Motor neuron (in vitro differentiated cells): ENCODE data around the gene NPAS3. TPM values are rescaled to one million over a fixed set of nuclear protein-coding genes. Genes with fewer than 3 reads are reported as not detected.
A peak's percentile ranks its signal among the peaks of the same experiment; 100 is the strongest.

ENCODE experiments used
- ATAC-seq, 8 experiments: fragments of 200-7000 bp; cut with Tn5 transposase; replicated peaks in 6 of 8; 2 replicates each; pipeline ENCODE4 v1.8.0; 2021; ENCODE audit warnings: mild to moderate bottlenecking in 8 of 8, moderate library complexity in 8 of 8
- H3K27ac ChIP-seq, 2 donors: fragments of 250-450 bp; sonication (Bioruptor Pico); 2 replicates each; pipeline ENCODE4 v1.9.0; 2021; ENCODE audit warnings: antibody characterized with exemption in 2 of 2, mild to moderate bottlenecking in 2 of 2, moderate library complexity in 1 of 2
- H3K4me1 ChIP-seq, 2 donors: fragments of 250-450 bp; sonication (Bioruptor Pico); replicated peaks in 1 of 2; 2 replicates each; pipeline ENCODE4 v1.6.1; 2021; ENCODE audit warnings: antibody characterized with exemption in 2 of 2, mild to moderate bottlenecking in 2 of 2, moderate library complexity in 1 of 2
- H3K4me3 ChIP-seq, 5 donors: fragments of 250-450 bp; sonication (Bioruptor Pico); 2 replicates each; pipeline ENCODE4 v1.9.0; 2021; ENCODE audit warnings: antibody characterized with exemption in 5 of 5, mild to moderate bottlenecking in 5 of 5, moderate library complexity in 4 of 5
- WGBS, 10 experiments: fragments of 450-650 bp; shearing (Covaris generic); methylation state at CpG; one replicate each; pipeline ENCODE4 v1.0.0; 2022; 5-methylcytosine and 5-hydroxymethylcytosine counted together
- in situ Hi-C, 9 experiments: fragments of 400-800 bp; cut with MboI; loops; one replicate each; pipeline ENCODE4 v1.15.0; 2021; ENCODE audit warnings: low sequenced_read_pairs in 9 of 9, low pct_unique_long_range_greater_than_20kb in 2 of 9; ENCODE audit not compliant: unreplicated experiment in 9 of 9
- total RNA-seq, 8 experiments: library from RNA; unstranded; fragments of 300-600 nt; gene quantifications; 2 replicates each; pipeline versions ENCODE4 v1.2.3 to v1.2.4, GENCODE V29; 2022

Gene NPAS3
- total RNA-seq, 8 experiments from 2014 or later = 0.22 to 45.8 (median 11.7) TPM; not detected in 1

DNA sequence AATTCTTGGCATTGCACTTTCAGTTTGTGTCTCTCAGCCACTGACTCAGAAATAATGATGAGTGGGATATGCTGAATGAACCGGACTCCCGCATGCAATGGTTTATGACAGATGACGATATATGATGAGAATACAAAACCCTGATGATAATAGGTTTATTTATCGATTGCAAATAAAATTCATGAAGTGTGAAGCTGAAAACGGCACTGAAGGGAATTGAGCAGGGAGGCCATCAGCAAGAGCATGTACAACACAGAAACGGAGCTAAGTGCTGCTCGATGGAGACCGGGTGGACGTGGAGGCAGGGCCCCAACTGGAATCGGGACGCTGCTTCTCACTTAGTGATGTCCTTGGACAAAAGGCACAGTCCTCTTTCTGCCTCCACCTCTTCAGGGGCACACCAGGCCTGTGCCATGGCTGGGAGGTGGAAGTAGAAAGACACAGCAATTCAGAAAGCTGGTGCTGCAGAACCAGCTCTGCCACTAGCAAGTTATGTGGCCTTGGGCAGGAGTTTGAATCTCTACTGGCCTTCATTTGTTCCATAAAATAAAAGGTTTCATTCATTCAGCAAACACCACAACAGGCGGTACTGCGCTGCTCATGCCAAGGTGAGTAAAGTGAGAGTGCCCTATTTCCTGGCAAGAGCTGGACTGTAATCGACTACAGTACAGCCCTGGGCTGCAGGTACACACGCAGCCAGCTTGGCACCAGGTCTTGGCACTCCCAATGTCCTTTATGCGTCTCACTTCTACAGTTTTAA, 895.2 kb downstream of the NPAS3 start:
- in situ Hi-C loops = loop anchor here in 3 of 9 experiments (25.0 kb wide), 3 partner anchors 253 to 478 kb away; no protein-coding TSS in a partner anchor
- peak in 2 of 8 experiments; percentile 18 to 53 for ATAC-seq
- Histone ChIP-seq H3K27ac (no peak overlapping the region), H3K4me1 (peaks cover 0 to 10% of the 10 kb centered on the region in 2 donors), H3K4me3 (no peak overlapping the region)
- WGBS, 10 experiments = 42 to 100% (median 86%) methylated on average over 1 to 15 of the region's 16 CpGs; no CpG with 5 or more reads in 2 of the 10 experiments

DNA sequence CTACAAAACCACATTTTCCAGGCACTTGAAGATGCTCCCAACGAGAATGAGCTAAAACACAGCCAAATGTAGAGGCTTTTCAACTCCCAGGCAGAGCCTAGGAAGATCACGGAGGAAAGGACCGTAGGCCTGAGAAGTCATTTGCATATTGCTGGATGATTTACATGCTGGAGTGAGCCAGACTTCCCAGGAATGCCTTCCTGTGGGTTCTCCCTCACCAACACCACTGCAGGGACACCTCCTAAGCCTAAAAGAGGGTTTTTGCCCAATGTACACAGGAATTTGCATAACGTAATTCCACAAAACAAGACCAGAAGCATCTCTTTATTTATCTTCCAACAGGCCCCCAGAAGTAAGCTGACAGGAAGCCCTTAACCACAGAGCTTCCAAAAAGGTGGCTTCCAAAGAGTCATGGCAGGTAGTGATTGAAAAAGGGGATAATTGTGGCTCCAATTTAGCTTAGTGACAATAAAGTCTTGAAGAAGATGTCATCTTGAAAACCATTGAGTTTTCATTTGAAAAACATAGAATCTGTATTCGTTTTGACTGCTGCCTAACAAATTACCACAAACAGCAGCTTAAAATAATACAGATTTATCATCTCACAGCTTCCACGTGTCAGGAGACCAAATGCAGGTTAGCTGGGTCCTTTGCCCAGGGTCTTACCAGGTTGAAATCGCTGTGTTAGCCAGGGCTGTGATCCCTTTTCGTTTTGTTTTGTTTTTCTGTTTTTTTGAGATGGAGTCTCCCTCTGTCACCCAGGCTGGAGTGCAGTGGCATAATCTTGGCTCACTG, 896.0 kb downstream of the NPAS3 start:
- Histone ChIP-seq H3K4me3 (no peak overlapping the region), H3K27ac (no peak overlapping the region), H3K4me1 (peaks cover 0 to 10% of the 10 kb centered on the region in 2 donors)
- WGBS, 10 experiments = 14 to 100% (median 70%) methylated on average over 1 to 7 of the region's 8 CpGs
- ATAC-seq = no peak
- in situ Hi-C loops = loop anchor here in 3 of 9 experiments (25.0 kb wide), 3 partner anchors 253 to 478 kb away; no protein-coding TSS in a partner anchor

DNA sequence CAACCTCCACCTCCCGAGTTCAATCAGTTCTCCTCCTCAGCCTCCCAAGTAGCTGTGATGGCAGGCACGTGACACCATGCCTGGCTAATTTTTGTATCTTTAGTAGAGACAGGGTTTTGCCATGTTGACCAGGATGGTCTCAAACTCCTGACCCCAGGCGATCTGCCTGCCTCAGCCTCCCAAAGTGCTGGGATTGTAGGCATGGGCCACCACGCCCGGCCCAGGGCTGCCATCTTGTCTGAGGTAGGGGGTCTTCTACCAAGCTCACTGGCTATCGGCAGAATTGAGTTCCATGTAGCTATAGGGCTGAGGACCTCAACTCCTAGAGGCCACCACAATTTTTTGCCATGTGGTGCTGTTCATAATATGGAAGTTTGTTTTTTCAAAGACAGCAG, 896.6 kb downstream of the NPAS3 start:
- no peak overlapping the region for H3K4me3 ChIP-seq
- 13 to 100% (median 92%) methylated on average over 2 to 5 of the region's 6 CpGs; no CpG with 5 or more reads in 3 of the 10 experiments for WGBS, 10 experiments
- in situ Hi-C loops = loop anchor here in 3 of 9 experiments (25.0 kb wide), 3 partner anchors 252 to 477 kb away; no protein-coding TSS in a partner anchor
- ATAC-seq = no peak
- H3K4me1 ChIP-seq = peaks cover 0 to 10% of the 10 kb centered on the region in 2 donors
- no peak overlapping the region for H3K27ac ChIP-seq

DNA sequence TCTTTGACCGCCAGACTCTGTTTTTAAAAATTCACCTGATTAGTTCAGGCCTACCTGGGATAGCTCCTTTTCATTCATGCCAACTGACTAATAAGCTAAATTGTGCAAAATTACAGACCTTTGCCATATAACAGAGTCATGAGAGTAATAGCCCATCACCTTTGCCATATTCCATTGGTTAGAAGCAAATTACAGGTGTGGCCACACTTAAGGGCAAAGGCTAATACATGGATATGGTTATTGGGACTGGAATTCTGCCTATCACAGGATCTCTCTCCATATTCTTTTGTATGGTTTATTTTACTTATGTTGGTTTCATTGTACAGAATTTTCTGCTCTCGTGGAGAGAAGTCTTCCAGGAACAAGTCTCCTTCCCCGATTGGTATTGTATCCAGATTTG, 897.0 kb downstream of the NPAS3 start:
- Histone ChIP-seq H3K4me1 (peaks cover 0 to 10% of the 10 kb centered on the region in 2 donors), H3K4me3 (no peak overlapping the region), H3K27ac (no peak overlapping the region)
- in situ Hi-C loops = loop anchor here in 3 of 9 experiments (25.0 kb wide), 3 partner anchors 252 to 477 kb away; no protein-coding TSS in a partner anchor
- ATAC-seq = no peak
- WGBS, 10 experiments = 52 to 100% (median 90%) methylated on average over 1 to 3 of the region's 3 CpGs; no CpG with 5 or more reads in 1 of the 10 experiments

DNA sequence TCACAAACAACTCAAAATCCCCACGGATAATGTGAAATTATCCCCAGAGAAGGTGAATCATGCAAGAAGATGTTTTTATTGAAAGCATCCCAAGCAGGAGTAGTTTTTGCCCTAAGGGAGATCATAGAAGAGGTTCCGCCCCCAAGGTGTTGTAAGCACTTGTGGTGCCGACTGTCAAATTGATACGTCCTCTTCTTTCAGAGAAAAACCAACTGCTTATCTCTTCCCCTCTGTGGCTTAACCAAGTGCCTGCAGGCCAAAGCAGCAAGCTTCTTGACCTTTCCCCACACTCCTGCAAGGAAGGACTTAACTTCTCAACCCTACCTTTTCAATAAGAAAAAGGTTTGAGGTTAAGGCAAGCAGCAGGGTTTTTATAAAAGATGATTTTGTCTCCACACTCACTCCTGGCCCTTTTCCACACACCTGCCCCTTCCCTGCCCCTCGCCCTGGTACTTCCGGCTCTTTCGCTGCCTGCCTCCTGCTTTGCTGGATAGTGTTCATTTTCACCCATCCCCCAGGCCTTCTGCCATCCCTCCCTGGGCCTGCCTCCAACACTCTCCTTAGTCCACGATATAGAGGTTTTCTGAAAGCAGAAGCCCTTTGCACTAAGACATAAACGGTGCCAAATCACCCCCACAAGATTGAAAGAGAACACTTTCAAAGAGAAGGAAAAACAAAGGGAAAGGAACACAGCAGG, 897.7 kb downstream of the NPAS3 start:
- in situ Hi-C loops = loop anchor here in 3 of 9 experiments (25.0 kb wide), 3 partner anchors 251 to 476 kb away; no protein-coding TSS in a partner anchor
- no peak overlapping the region for H3K4me3 ChIP-seq
- H3K4me1 ChIP-seq = peaks cover 0 to 10% of the 10 kb centered on the region in 2 donors
- peak in 1 of 8 experiments; percentile 59 for ATAC-seq
- H3K27ac ChIP-seq = no peak overlapping the region
- WGBS, 10 experiments = 0 to 100% (median 51%) methylated on average over 1 to 9 of the region's 9 CpGs; no CpG with 5 or more reads in 2 of the 10 experiments

DNA sequence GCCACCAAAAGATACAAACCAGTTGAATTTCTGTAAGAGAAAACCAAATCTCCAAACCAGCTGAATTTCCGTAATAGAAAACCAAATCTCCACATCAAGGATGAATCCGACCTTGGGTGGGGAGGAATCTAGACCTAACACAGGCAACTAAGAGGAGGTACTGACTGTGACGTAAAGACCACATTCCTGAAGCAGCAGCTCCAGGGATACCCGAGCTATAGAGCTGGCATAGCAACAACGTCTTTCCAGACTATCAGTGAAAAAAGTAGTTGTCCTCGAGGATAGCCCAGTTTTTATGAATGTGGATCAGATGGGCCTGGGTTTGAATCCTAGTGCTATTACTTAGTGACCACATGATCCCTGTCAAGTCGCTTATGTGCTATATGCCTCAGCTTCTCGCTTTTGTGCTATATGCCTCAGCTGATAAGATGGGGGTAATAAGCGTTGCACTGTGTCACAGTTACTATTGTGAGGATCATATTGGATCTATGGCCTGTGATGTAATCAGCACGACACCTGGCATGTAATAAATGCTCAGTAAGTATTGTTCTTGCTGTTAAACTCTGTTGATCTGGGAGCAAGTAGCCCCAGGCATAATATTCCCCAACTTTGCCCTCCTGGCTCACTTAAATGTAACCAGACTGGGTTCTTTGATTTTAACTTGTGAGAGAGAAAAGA, 898.4 kb downstream of the NPAS3 start:
- no peak overlapping the region for H3K27ac ChIP-seq
- in situ Hi-C loops = loop anchor here in 3 of 9 experiments (25.0 kb wide), 3 partner anchors 250 to 475 kb away; no protein-coding TSS in a partner anchor
- ATAC-seq = peak in 2 of 8 experiments; percentile 31 to 90
- no peak overlapping the region for H3K4me3 ChIP-seq
- WGBS, 10 experiments = 16 to 89% (median 52%) methylated on average over 2 to 5 of the region's 10 CpGs; no CpG with 5 or more reads in 2 of the 10 experiments
- peaks cover 0 to 10% of the 10 kb centered on the region in 2 donors for H3K4me1 ChIP-seq

DNA sequence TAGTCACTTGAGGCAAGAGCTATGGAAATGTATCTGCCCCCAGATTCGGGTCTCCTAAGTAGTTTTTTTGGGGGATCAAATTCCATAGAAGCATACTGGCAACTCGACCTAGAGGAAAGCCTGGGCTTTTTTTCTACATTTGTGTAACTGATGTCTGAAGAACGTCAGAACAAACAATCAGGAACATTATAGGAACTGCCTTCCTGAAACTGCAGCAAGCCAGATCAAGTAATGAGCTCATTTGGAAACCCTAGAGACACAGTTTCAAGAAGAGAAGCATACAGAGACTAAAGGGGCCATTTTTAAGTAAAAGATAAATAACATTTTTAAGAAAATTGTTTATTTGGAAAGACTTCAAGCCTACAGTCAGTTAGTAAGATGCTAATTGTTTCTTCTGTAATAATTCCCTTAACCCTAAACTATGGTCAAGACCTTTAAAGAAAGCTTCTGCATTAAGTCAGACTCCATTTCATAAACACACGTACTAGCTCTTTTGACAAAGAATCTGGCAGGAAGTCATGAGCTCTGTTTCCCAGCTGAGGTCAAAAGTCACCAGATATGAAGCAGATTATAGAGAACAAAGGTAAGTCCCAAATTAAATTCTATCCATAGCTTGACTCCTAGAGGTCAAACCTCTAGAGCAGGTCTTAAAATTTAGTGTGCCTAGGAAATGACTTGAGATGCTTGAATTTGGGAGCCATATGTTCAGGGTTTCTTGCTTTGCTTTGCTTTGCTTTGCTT, 899.4 kb downstream of the NPAS3 start:
- in situ Hi-C loops = loop anchor here in 3 of 9 experiments (25.0 kb wide), 3 partner anchors 249 to 474 kb away; no protein-coding TSS in a partner anchor
- 14 to 94% (median 69%) methylated on average over 1 to 4 of the region's 4 CpGs for WGBS, 10 experiments
- peaks cover 0 to 10% of the 10 kb centered on the region in 2 donors for H3K4me1 ChIP-seq
- no peak overlapping the region for H3K27ac ChIP-seq
- ATAC-seq = peak in 1 of 8 experiments; percentile 36
- H3K4me3 ChIP-seq = no peak overlapping the region

DNA sequence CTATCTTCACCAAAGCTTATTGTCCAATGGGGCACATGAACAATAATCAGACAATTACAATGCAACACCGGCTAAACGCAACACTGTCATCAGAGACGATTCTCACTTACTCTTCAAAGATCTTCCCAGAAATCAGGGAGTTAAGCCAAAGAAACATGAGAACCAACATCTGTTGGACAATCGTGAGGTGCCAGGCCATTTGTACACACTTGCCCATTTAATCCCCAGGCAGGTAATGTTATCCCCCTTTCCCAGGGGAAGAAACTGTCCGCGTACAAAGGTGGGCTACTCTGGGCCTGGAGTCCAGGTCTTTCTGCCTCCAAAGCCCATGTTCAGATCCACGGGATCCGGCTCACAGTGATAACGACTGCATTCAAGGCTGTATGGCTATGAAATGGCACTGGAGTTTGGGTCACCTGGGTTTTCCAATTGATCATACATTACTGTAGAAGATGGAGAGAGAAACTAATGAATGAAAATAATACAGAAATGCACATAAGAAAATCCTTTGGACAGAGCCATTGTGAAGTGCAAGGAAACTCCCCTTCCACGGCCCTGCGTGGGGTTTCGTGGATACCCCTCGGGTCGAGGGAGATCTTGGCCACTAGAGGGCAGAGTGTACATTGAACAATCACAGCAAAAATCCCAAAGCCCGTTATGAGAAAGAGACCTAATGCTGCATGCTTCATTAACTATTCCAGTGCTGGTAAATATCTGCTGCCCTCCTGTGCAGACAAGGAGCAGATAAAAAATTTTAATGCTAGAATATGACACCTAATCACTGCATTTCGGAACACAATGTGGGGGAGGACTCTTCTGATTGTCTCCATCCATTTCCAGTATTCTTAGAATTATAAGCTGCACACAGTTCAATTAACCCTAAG, 900.8 kb downstream of the NPAS3 start:
- in situ Hi-C loops = loop anchor here in 4 of 9 experiments (10.0 to 25.0 kb wide), 4 partner anchors 248 to 473 kb away; no protein-coding TSS in a partner anchor
- no peak overlapping the region for H3K27ac ChIP-seq

DNA sequence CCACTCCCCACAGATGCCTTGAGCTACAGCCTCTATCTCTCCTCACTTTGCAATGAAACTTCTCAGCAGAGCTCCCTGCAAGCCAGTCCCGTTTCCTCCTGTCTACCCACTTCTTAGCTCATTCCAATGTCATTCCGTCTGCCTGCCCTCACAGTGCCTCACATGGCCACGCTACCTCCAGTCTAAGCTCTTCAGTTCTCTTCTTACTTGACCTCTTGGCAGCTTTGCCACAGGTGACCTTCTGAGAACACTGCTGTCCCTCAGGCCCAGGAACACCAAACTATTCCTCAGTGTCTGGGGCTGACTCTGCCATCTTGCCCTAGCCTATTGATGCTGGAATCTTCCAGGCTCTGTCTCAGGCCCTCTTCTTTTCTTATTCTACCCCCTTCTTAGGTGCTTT, 902.1 kb downstream of the NPAS3 start:
- in situ Hi-C loops = loop anchor here in 4 of 9 experiments (10.0 to 25.0 kb wide), 4 partner anchors 247 to 472 kb away; no protein-coding TSS in a partner anchor
- Histone ChIP-seq H3K4me3 (no peak overlapping the region), H3K4me1 (peaks cover 0 to 10% of the 10 kb centered on the region in 2 donors), H3K27ac (no peak overlapping the region)
- WGBS, 10 experiments = 44 to 100% (median 93%) methylated on average over 1 to 3 of the region's 3 CpGs; no CpG with 5 or more reads in 1 of the 10 experiments
- ATAC-seq = no peak

More for the DNA sequence above, 900.8 kb downstream of the NPAS3 start:
- H3K4me1 ChIP-seq = peaks cover 0 to 10% of the 10 kb centered on the region in 2 donors
- peak; percentile 46 to 88 (median 61) for ATAC-seq
- no peak overlapping the region for H3K4me3 ChIP-seq
- 0 to 80% (median 41%) methylated on average over 1 to 15 of the region's 16 CpGs; no CpG with 5 or more reads in 1 of the 10 experiments for WGBS, 10 experiments

DNA sequence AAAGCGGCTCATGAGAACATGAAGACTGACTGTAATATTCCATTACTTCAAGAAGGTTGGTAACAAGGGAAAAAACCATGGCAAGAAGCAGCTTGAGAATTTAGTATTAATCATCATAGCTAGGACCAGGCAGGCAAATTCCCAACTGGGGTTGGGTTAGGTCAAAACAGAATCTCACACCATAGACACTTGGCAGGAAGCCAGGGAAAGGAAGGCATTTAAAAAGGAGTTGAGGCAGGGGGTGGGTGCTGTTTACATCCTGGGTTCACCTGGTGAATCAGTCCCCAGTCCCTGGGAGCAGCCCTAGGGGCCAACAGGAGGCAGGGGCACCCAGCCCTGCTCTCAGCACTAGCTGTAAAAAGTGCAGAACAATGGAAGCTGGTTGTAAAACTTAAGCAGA, 903.6 kb downstream of the NPAS3 start:
- in situ Hi-C loops = loop anchor here in 4 of 9 experiments (10.0 to 25.0 kb wide), 4 partner anchors 245 to 470 kb away; no protein-coding TSS in a partner anchor
- 88 to 100% (median 100%) methylated on average over 1 of the region's 1 CpG; no CpG with 5 or more reads in 3 of the 10 experiments for WGBS, 10 experiments
- Histone ChIP-seq H3K4me3 (no peak overlapping the region), H3K27ac (no peak overlapping the region), H3K4me1 (peaks cover 0 to under 1% of the 10 kb centered on the region in 2 donors)
- no peak for ATAC-seq
